Caco-2 (cell line): ENCODE data around the gene PARM1. TPM values are rescaled to one million over a fixed set of nuclear protein-coding genes. Genes with fewer than 3 reads are reported as not detected.

Experiments used
- BruUV-seq: library from RNA; stranded (reverse); fragments of 400-500 nt; replicated peaks from 2 replicates; lab custom pipeline; 2021; lab: Mats Ljungman, UMichigan
- CTCF ChIA-PET: fragments of 300-600 bp; sonication (Branson Sonifier 250); formaldehyde crosslinking; loops from one replicate; lab custom pipeline; 2022; ENCODE audit warnings: antibody characterized with exemption; lab: Charles Lee
- POLR2A ChIA-PET: fragments of 300-600 bp; sonication (Branson Sonifier 250); formaldehyde crosslinking; loops from one replicate; lab custom pipeline; 2022; ENCODE audit warnings: antibody characterized with exemption; lab: Charles Lee
- DNase-seq, 2 experiments: peaks; one replicate each; pipeline versions ENCODE4 v3.0.0 to v3.0.0-alpha.2; 2020 to 2022
- H3K27me3 ChIP-seq: replicated peaks from 2 replicates; pipeline ENCODE4 v1.6.0; 2011; ENCODE audit warnings: low read length; ENCODE audit not compliant: control insufficient read depth, insufficient read depth
- H3K36me3 ChIP-seq: 2 replicates; pipeline ENCODE4 v1.5.1; 2011; ENCODE audit warnings: low read length; ENCODE audit not compliant: control insufficient read depth, insufficient read depth
- H3K4me1 ChIP-seq: fragments of 250-450 bp; sonication (Bioruptor Pico); 2 replicates; pipeline ENCODE4 v1.5.1; 2020; ENCODE audit warnings: mild to moderate bottlenecking
- H3K4me3 ChIP-seq: 2 replicates; pipeline ENCODE4 v1.5.1; 2011; ENCODE audit warnings: low read depth, mild to moderate bottlenecking, control low read depth, low read length
- H3K9me3 ChIP-seq: fragments of 250-450 bp; sonication (Bioruptor Pico); 2 replicates; pipeline ENCODE4 v1.5.1; 2020; ENCODE audit warnings: mild to moderate bottlenecking, moderate library complexity
- H3K27ac Mint-ChIP-seq: one replicate; pipeline ENCODE4 v1.8.0; 2022; ENCODE audit warnings: mixed read lengths; ENCODE audit not compliant: unreplicated experiment
- H3K27me3 Mint-ChIP-seq: one replicate; pipeline ENCODE4 v1.8.0; 2022; ENCODE audit warnings: mixed read lengths; ENCODE audit not compliant: insufficient read depth, unreplicated experiment
- H3K36me3 Mint-ChIP-seq: one replicate; pipeline ENCODE4 v1.8.0; 2022; ENCODE audit warnings: mild to moderate bottlenecking, mixed read lengths; ENCODE audit not compliant: insufficient read depth, unreplicated experiment
- H3K4me1 Mint-ChIP-seq: one replicate; pipeline ENCODE4 v1.8.0; 2022; ENCODE audit warnings: low read depth, mixed read lengths; ENCODE audit not compliant: unreplicated experiment
- H3K4me3 Mint-ChIP-seq: one replicate; pipeline ENCODE4 v1.8.0; 2022; ENCODE audit warnings: mild to moderate bottlenecking, moderate library complexity, mixed read lengths; ENCODE audit not compliant: unreplicated experiment
- H3K9me3 Mint-ChIP-seq: one replicate; pipeline ENCODE4 v1.8.0; 2022; ENCODE audit warnings: mixed read lengths; ENCODE audit not compliant: unreplicated experiment
- CTCF ChIP-seq, 2 experiments: fragments of 200-600 bp in 1 of 2; IDR thresholded peaks; 1 replicate in 1 of 2; 2 replicates in 1 of 2; pipeline versions ENCODE4 v1.5.1 to v1.8.0; 2011 to 2022; ENCODE audit warnings: antibody characterized with exemption in 1 of 2, control low read depth in 1 of 2, inconsistent platforms in 1 of 2, low read depth in 1 of 2, low read length in 1 of 2, mild to moderate bottlenecking in 1 of 2, moderate library complexity in 1 of 2; ENCODE audit not compliant: insufficient read depth in 1 of 2, severe bottlenecking in 1 of 2, unreplicated experiment in 1 of 2
- intact Hi-C: fragments of 100-400 bp; cut with micrococcal nuclease; formaldehyde crosslinking; loops from one replicate; pipeline ENCODE4 v1.10.0; 2022; ENCODE audit not compliant: unreplicated experiment
- total RNA-seq: library from RNA; stranded (reverse); gene quantifications from 2 replicates; pipeline ENCODE4 v1.2.3, GENCODE V29; 2022

The PARM1 gene
- total RNA-seq, 1 experiment from 2014 or later, result 1.7 TPM

- no TSS peak for BruUV-seq
- H3K9me3 ChIP-seq, result no peaks in the 10 kb centered on the region
- no peaks in the 10 kb centered on the region for H3K36me3 ChIP-seq
- Mint-ChIP-seq H3K36me3 (no peaks in the 10 kb centered on the region), H3K27me3 (peaks cover 10% of the 10 kb centered on the region), H3K4me3 (no peak overlapping the region), H3K9me3 (no peaks in the 10 kb centered on the region), H3K4me1 (no peaks in the 10 kb centered on the region), H3K27ac (no peak overlapping the region)
- no peak overlapping the region for H3K4me3 ChIP-seq
- H3K4me1 ChIP-seq, result no peaks in the 10 kb centered on the region
- CTCF ChIA-PET, result no interaction called here
- POLR2A ChIA-PET, result no interaction called here
- no peak for DNase-seq
- no peak for TF ChIP-seq CTCF (IDR thresholded peaks at IDR 0.05; ENCODE audit: insufficient read depth in 1 of 2, low read depth in 1 of 2, low read length in 1 of 2, severe bottlenecking in 1 of 2, unreplicated experiment in 1 of 2)
- no peaks in the 10 kb centered on the region for H3K27me3 ChIP-seq
- intact Hi-C loops, result no loop called here
Observed at GRCh38 chr4:74920704-74921103, 12.2 kb upstream of the PARM1 start.

GRCh38 chr4:74921490-74921889 is 11.4 kb upstream of the PARM1 start:
- intact Hi-C loops, result no loop called here
- no peak for DNase-seq
- Histone ChIP-seq H3K4me1 (no peaks in the 10 kb centered on the region), H3K27me3 (no peaks in the 10 kb centered on the region), H3K36me3 (no peaks in the 10 kb centered on the region), H3K4me3 (no peak overlapping the region), H3K9me3 (no peaks in the 10 kb centered on the region)
- Mint-ChIP-seq H3K4me3 (no peak overlapping the region), H3K27ac (no peak overlapping the region), H3K36me3 (no peaks in the 10 kb centered on the region), H3K4me1 (no peaks in the 10 kb centered on the region), H3K9me3 (no peaks in the 10 kb centered on the region), H3K27me3 (peaks cover 10% of the 10 kb centered on the region)
- BruUV-seq, result no TSS peak
- CTCF ChIA-PET, result no interaction called here
- no peak for TF ChIP-seq CTCF (IDR thresholded peaks at IDR 0.05; ENCODE audit: insufficient read depth in 1 of 2, low read depth in 1 of 2, low read length in 1 of 2, severe bottlenecking in 1 of 2, unreplicated experiment in 1 of 2)
- POLR2A ChIA-PET, result no interaction called here

- no peak overlapping the region for H3K4me3 ChIP-seq
- H3K9me3 ChIP-seq, result no peaks in the 10 kb centered on the region
- no peak for DNase-seq
- BruUV-seq, result no TSS peak
- intact Hi-C loops, result no loop called here
- H3K4me1 ChIP-seq, result no peaks in the 10 kb centered on the region
- POLR2A ChIA-PET, result no interaction called here
- Mint-ChIP-seq H3K36me3 (no peaks in the 10 kb centered on the region), H3K27me3 (peaks cover 5% of the 10 kb centered on the region), H3K4me1 (no peaks in the 10 kb centered on the region), H3K27ac (no peak overlapping the region), H3K9me3 (no peaks in the 10 kb centered on the region), H3K4me3 (no peak overlapping the region)
- H3K36me3 ChIP-seq, result no peaks in the 10 kb centered on the region
- TF ChIP-seq CTCF (IDR thresholded peaks at IDR 0.05; ENCODE audit: insufficient read depth in 1 of 2, low read depth in 1 of 2, low read length in 1 of 2, severe bottlenecking in 1 of 2, unreplicated experiment in 1 of 2), result no peak
- no peaks in the 10 kb centered on the region for H3K27me3 ChIP-seq
- CTCF ChIA-PET, result no interaction called here
Observed at GRCh38 chr4:74926007-74926406, 6.9 kb upstream of the PARM1 start.
